Colonic mucosa (tissue), 4 donors: ENCODE measurements around the gene HELZ. TPM values are rescaled to one million over a fixed set of nuclear protein-coding genes. Genes with fewer than 3 reads are reported as not detected.

Experiments
- DNase-seq: peaks from one replicate; pipeline ENCODE4 v3.0.0-alpha.2; 2020
- H3K27ac ChIP-seq: fragments of 200-600 bp; one replicate; pipeline ENCODE4 v1.8.0; 2021
- H3K27me3 ChIP-seq: fragments of 200-600 bp; one replicate; pipeline ENCODE4 v1.8.0; 2021
- H3K36me3 ChIP-seq: fragments of 200-600 bp; one replicate; pipeline ENCODE4 v1.8.0; 2021
- H3K4me1 ChIP-seq: fragments of 200-600 bp; one replicate; pipeline ENCODE4 v1.8.0; 2021; ENCODE audit warnings: mild to moderate bottlenecking
- H3K4me3 ChIP-seq: fragments of 200-600 bp; one replicate; pipeline ENCODE4 v1.8.0; 2021
- H3K9ac ChIP-seq, 2 donors: one replicate each; pipeline ENCODE4 v1.7.0; 2013; ENCODE audit warnings: control low read depth in 2 of 2, low read depth in 2 of 2, low read length in 2 of 2
- H3K9me3 ChIP-seq: fragments of 200-600 bp; one replicate; pipeline ENCODE4 v1.8.0; 2021
- intact Hi-C: fragments of 100-400 bp; cut with DNase I; formaldehyde crosslinking; loops from one replicate; pipeline ENCODE4 v1.14.1; 2022
- total RNA-seq, 2 donors: library from RNA; stranded (reverse); fragmentation: NEBNext Ultra II Directional in 1 of 2; extraction: Animal tissue kit (Norgen Biotek cat#: 25700) in 1 of 2; gene quantifications; one replicate each; pipeline ENCODE4 v1.2.1, GENCODE V29; 2021
- TF ChIP-seq, protein P1 (sequence below): fragments of 200-600 bp; IDR thresholded peaks from one replicate; pipeline ENCODE4 v1.8.0; 2022; ENCODE audit warnings: antibody characterized with exemption, mild to moderate bottlenecking
- donor health status: healthy.
- donor health status: DM: no; HTN: no; CAD: no.
- donor health status: DM: no; HTN: no; CAD: no.

Gene HELZ
- total RNA-seq, 2 donors from 2014 or later = 38.6 to 55.9 TPM

GRCh38 chr17:67125924-67126323 is 119.1 kb downstream of the HELZ start:
- TF ChIP-seq, protein P1, sequence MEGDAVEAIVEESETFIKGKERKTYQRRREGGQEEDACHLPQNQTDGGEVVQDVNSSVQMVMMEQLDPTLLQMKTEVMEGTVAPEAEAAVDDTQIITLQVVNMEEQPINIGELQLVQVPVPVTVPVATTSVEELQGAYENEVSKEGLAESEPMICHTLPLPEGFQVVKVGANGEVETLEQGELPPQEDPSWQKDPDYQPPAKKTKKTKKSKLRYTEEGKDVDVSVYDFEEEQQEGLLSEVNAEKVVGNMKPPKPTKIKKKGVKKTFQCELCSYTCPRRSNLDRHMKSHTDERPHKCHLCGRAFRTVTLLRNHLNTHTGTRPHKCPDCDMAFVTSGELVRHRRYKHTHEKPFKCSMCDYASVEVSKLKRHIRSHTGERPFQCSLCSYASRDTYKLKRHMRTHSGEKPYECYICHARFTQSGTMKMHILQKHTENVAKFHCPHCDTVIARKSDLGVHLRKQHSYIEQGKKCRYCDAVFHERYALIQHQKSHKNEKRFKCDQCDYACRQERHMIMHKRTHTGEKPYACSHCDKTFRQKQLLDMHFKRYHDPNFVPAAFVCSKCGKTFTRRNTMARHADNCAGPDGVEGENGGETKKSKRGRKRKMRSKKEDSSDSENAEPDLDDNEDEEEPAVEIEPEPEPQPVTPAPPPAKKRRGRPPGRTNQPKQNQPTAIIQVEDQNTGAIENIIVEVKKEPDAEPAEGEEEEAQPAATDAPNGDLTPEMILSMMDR = no peak
- no peak overlapping the region for H3K4me3 ChIP-seq
- no peak overlapping the region for H3K9ac ChIP-seq
- DNase-seq = no peak
- H3K27me3 ChIP-seq = no peaks in the 10 kb centered on the region
- intact Hi-C loops = no loop called here
- H3K27ac ChIP-seq = no peak overlapping the region
- no peaks in the 10 kb centered on the region for H3K9me3 ChIP-seq
- no peaks in the 10 kb centered on the region for H3K36me3 ChIP-seq
- H3K4me1 ChIP-seq = no peaks in the 10 kb centered on the region

DNA sequence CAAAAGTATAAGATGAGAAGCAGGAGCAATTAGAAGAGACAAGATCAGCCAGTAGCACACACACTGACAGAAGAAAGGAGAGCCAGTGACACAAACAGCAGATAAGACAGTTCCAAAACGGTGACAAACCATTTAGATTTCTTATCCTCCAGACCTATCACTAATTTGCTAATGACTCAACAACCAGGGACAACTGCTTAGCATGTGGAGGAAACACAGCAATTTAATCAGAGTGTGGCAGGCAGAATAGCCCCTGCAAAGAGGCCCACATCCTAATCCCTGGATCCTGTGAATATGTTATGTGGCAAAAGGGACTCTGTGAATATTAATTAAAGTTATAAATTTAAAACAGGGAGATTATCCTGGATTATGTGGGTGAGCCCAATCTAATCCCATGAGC is 119.6 kb downstream of the HELZ start:
- H3K36me3 ChIP-seq = peaks cover 3% of the 10 kb centered on the region
- H3K9me3 ChIP-seq = no peaks in the 10 kb centered on the region
- DNase-seq = no peak
- no peak overlapping the region for H3K4me3 ChIP-seq
- no peaks in the 10 kb centered on the region for H3K27me3 ChIP-seq
- no peak overlapping the region for H3K27ac ChIP-seq
- TF ChIP-seq, protein P1 = no peak
- intact Hi-C loops = no loop called here
- H3K9ac ChIP-seq = no peak overlapping the region
- no peaks in the 10 kb centered on the region for H3K4me1 ChIP-seq

DNA sequence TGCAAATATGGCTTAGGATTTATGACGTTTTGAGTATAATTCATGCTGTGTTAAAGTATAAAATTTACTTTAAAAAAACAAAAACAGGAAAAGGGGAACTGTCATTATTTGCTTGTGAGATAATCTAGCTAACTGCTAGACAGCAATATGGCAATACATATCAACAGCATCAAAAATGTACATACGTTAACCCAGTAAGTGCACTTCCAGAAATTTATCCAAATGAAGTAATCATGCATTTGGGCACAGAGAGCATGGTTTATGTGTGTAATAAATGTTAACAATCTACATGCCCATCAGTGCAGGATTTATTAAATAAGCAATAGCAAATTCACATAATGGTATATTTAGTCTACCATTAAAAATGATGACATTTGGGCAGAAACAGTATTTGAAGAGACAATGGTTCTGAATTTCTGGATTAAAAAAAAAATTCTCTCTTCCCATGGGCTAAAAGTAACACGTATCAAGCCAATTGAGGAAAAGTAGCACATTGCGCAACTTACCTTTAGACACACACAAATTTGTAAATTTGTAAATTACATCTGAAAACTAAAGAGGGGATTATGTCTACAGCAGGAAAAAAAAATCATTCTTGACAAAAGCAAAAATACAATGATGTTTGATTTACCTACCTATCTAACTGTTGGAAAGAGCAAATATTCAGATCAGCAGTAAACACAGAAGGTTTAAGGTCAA is 120.4 kb downstream of the HELZ start:
- H3K27ac ChIP-seq = no peak overlapping the region

GRCh38 chr17:67123699-67124098 is 121.3 kb downstream of the HELZ start:
- Histone ChIP-seq H3K4me1 (no peaks in the 10 kb centered on the region), H3K4me3 (no peak overlapping the region), H3K9me3 (no peaks in the 10 kb centered on the region), H3K9ac (no peak overlapping the region), H3K27ac (no peak overlapping the region), H3K27me3 (no peaks in the 10 kb centered on the region), H3K36me3 (peaks cover 6% of the 10 kb centered on the region)
- TF ChIP-seq, protein P1 = no peak
- intact Hi-C loops = no loop called here
- no peak for DNase-seq

More for the DNA sequence above, 120.4 kb downstream of the HELZ start:
- Histone ChIP-seq H3K9ac (no peak overlapping the region), H3K36me3 (peaks cover 6% of the 10 kb centered on the region), H3K27me3 (no peaks in the 10 kb centered on the region), H3K9me3 (no peaks in the 10 kb centered on the region), H3K4me1 (no peaks in the 10 kb centered on the region), H3K4me3 (no peak overlapping the region)
- TF ChIP-seq, protein P1 = no peak
- no peak for DNase-seq
- intact Hi-C loops = no loop called here

DNA sequence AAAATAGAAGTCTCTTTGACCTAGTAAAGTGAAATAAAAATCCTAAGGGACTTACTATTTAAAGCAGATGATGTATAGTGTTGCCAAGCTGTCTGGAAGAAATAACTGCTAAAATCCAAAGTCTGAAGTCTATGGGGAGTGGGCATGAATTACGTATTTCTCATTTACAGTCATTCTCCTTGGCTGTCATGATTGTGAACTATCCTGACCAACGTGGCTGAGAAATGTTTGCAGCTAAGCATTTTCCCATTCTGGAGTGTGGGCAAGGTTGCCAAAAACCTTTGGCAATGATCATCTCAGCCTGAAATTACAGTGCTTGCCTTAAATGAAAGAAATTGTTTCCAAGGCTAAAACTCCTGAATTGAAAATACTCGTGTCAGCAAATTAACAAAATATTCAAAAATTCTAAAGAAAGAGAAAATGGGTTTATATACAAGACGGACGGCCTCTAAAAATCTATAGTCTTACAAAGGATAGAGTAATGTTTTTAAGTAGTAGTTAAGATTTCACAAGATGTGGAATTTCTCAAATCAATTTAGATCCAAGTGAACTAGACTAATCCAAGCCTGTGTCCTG is 123.6 kb downstream of the HELZ start:
- H3K27me3 ChIP-seq = no peaks in the 10 kb centered on the region
- no peak overlapping the region for H3K4me3 ChIP-seq
- H3K36me3 ChIP-seq = peaks cover 6% of the 10 kb centered on the region
- TF ChIP-seq, protein P1 = no peak
- H3K9me3 ChIP-seq = no peaks in the 10 kb centered on the region
- no peak for DNase-seq
- H3K9ac ChIP-seq = no peak overlapping the region
- intact Hi-C loops = no loop called here
- no peaks in the 10 kb centered on the region for H3K4me1 ChIP-seq
- H3K27ac ChIP-seq = no peak overlapping the region
